HuH-7.5 (cell line): ENCODE results near the gene RB1.
"Not testable (repeated sequence)": the region's sequence is repeated elsewhere in the genome, so short reads cannot be mapped to it uniquely, and the experiment has no call there.

Source experiments
- DNase-seq: peaks from one replicate; pipeline ENCODE4 v3.0.0; 2011; ENCODE audit warnings: low spot score

The RB1 gene

GRCh38 chr13:48410199-48410598 is 106.6 kb downstream of the RB1 start:
- DNase-seq = no peak

- no peak for DNase-seq
Observed at GRCh38 chr13:48411147-48411794, 107.7 kb downstream of the RB1 start.

GRCh38 chr13:48411841-48412531 is 108.4 kb downstream of the RB1 start:
- no peak for DNase-seq

- no peak for DNase-seq
Observed at GRCh38 chr13:48412881-48413351, 109.4 kb downstream of the RB1 start, which contains the start of gene LPAR6. LPAR6 (minus strand) TSS chr13:48413113; CDS start chr13:48412423, 690 bp downstream.

- DNase-seq = no peak
Observed at GRCh38 chr13:48414501-48414900, 111.0 kb downstream of the RB1 start.

GRCh38 chr13:48415516-48415915 is 112.0 kb downstream of the RB1 start:
- DNase-seq = no peak

- not testable (repeated sequence) for DNase-seq
Observed at GRCh38 chr13:48422003-48422402, 118.5 kb downstream of the RB1 start.

- no peak for DNase-seq
Observed at GRCh38 chr13:48424212-48424611, 120.7 kb downstream of the RB1 start.

GRCh38 chr13:48426052-48426451 is 122.5 kb downstream of the RB1 start:
- DNase-seq = no peak

GRCh38 chr13:48426755-48427298 is 123.3 kb downstream of the RB1 start:
- DNase-seq = not testable (repeated sequence)

GRCh38 chr13:48429036-48429435 is 125.5 kb downstream of the RB1 start:
- DNase-seq = no peak

- DNase-seq = no peak
Observed at GRCh38 chr13:48429886-48430285, 126.3 kb downstream of the RB1 start.

- no peak for DNase-seq
Observed at GRCh38 chr13:48431431-48431830, 127.9 kb downstream of the RB1 start.

GRCh38 chr13:48431987-48432615 is 128.6 kb downstream of the RB1 start:
- DNase-seq = no peak

GRCh38 chr13:48434200-48434599 is 130.6 kb downstream of the RB1 start:
- no peak for DNase-seq

- no peak for DNase-seq
Observed at GRCh38 chr13:48436661-48437288, 133.2 kb downstream of the RB1 start.

GRCh38 chr13:48437371-48437770 is 133.8 kb downstream of the RB1 start:
- no peak for DNase-seq

GRCh38 chr13:48443442-48444208 is 140.1 kb downstream of the RB1 start:
- no peak for DNase-seq

- DNase-seq = no peak
Observed at GRCh38 chr13:48446464-48446863, 142.9 kb downstream of the RB1 start.

- no peak for DNase-seq
Observed at GRCh38 chr13:48448285-48448958, 144.9 kb downstream of the RB1 start.
